Colonic mucosa (tissue), 4 donors: ENCODE results near the gene RAP1GAP2. TPM values are rescaled to one million over a fixed set of nuclear protein-coding genes. Genes with fewer than 3 reads are reported as not detected.

ENCODE experiments used
- DNase-seq: peaks from one replicate; pipeline ENCODE4 v3.0.0-alpha.2; 2020
- H3K27ac ChIP-seq: fragments of 200-600 bp; one replicate; pipeline ENCODE4 v1.8.0; 2021
- H3K27me3 ChIP-seq: fragments of 200-600 bp; one replicate; pipeline ENCODE4 v1.8.0; 2021
- H3K36me3 ChIP-seq: fragments of 200-600 bp; one replicate; pipeline ENCODE4 v1.8.0; 2021
- H3K4me1 ChIP-seq: fragments of 200-600 bp; one replicate; pipeline ENCODE4 v1.8.0; 2021; ENCODE audit warnings: mild to moderate bottlenecking
- H3K4me3 ChIP-seq: fragments of 200-600 bp; one replicate; pipeline ENCODE4 v1.8.0; 2021
- H3K9ac ChIP-seq, 2 donors: one replicate each; pipeline ENCODE4 v1.7.0; 2013; ENCODE audit warnings: control low read depth in 2 of 2, low read depth in 2 of 2, low read length in 2 of 2
- H3K9me3 ChIP-seq: fragments of 200-600 bp; one replicate; pipeline ENCODE4 v1.8.0; 2021
- CTCF ChIP-seq: fragments of 200-600 bp; IDR thresholded peaks from one replicate; pipeline ENCODE4 v1.8.0; 2022; ENCODE audit warnings: antibody characterized with exemption, mild to moderate bottlenecking
- intact Hi-C: fragments of 100-400 bp; cut with DNase I; formaldehyde crosslinking; loops from one replicate; pipeline ENCODE4 v1.14.1; 2022
- total RNA-seq, 2 donors: library from RNA; stranded (reverse); fragmentation: NEBNext Ultra II Directional in 1 of 2; extraction: Animal tissue kit (Norgen Biotek cat#: 25700) in 1 of 2; gene quantifications; one replicate each; pipeline ENCODE4 v1.2.1, GENCODE V29; 2021
- donor health status: healthy.
- donor health status: DM: no; HTN: no; CAD: no.
- donor health status: DM: no; HTN: no; CAD: no.

RAP1GAP2 gene
- total RNA-seq, 2 donors from 2014 or later = 45.2 to 45.4 TPM

GRCh38 chr17:2959371-2960130 lies 163.3 kb downstream of the RAP1GAP2 start:
- Histone ChIP-seq H3K27ac (peak overlapping the region; percentile 84), H3K27me3 (no peaks in the 10 kb centered on the region), H3K4me1 (no peaks in the 10 kb centered on the region), H3K9me3 (no peaks in the 10 kb centered on the region), H3K4me3 (no peak overlapping the region), H3K9ac (no peak overlapping the region), H3K36me3 (no peaks in the 10 kb centered on the region)
- intact Hi-C loops = no loop called here
- DNase-seq = no peak
- no peak for TF ChIP-seq CTCF

GRCh38 chr17:2961446-2961845 lies 165.2 kb downstream of the RAP1GAP2 start:
- no peak overlapping the region for H3K4me3 ChIP-seq
- no peak for DNase-seq
- no peak overlapping the region for H3K9ac ChIP-seq
- TF ChIP-seq CTCF = no peak
- H3K4me1 ChIP-seq = no peaks in the 10 kb centered on the region
- H3K9me3 ChIP-seq = no peaks in the 10 kb centered on the region
- intact Hi-C loops = no loop called here
- no peak overlapping the region for H3K27ac ChIP-seq
- H3K27me3 ChIP-seq = no peaks in the 10 kb centered on the region
- no peaks in the 10 kb centered on the region for H3K36me3 ChIP-seq

- no peak for TF ChIP-seq CTCF
- DNase-seq = no peak
- intact Hi-C loops = no loop called here
- Histone ChIP-seq H3K9me3 (no peaks in the 10 kb centered on the region), H3K27ac (no peak overlapping the region), H3K9ac (no peak overlapping the region), H3K36me3 (no peaks in the 10 kb centered on the region), H3K27me3 (no peaks in the 10 kb centered on the region), H3K4me3 (no peak overlapping the region), H3K4me1 (no peaks in the 10 kb centered on the region)
These were observed 166.0 kb downstream of the RAP1GAP2 start for GRCh38 chr17:2962236-2962635.

GRCh38 chr17:2962729-2963128 lies 166.5 kb downstream of the RAP1GAP2 start:
- DNase-seq = no peak
- no peak for TF ChIP-seq CTCF
- H3K9me3 ChIP-seq = no peaks in the 10 kb centered on the region
- no peaks in the 10 kb centered on the region for H3K36me3 ChIP-seq
- H3K9ac ChIP-seq = no peak overlapping the region
- intact Hi-C loops = no loop called here
- no peak overlapping the region for H3K27ac ChIP-seq
- no peak overlapping the region for H3K4me3 ChIP-seq
- no peaks in the 10 kb centered on the region for H3K27me3 ChIP-seq
- H3K4me1 ChIP-seq = no peaks in the 10 kb centered on the region

- Histone ChIP-seq H3K9ac (no peak overlapping the region), H3K27ac (no peak overlapping the region), H3K4me3 (no peak overlapping the region), H3K4me1 (no peaks in the 10 kb centered on the region), H3K9me3 (no peaks in the 10 kb centered on the region), H3K36me3 (no peaks in the 10 kb centered on the region), H3K27me3 (no peaks in the 10 kb centered on the region)
- no peak for DNase-seq
- no peak for TF ChIP-seq CTCF
- intact Hi-C loops = no loop called here
These were observed 167.2 kb downstream of the RAP1GAP2 start for GRCh38 chr17:2963332-2964027.
